ENCODE data around the gene TMPRSS5.
"Not testable (repeated sequence)": the region's sequence is repeated elsewhere in the genome, so short reads cannot be mapped to it uniquely, and the experiment has no call there.

Gene TMPRSS5

DNA sequence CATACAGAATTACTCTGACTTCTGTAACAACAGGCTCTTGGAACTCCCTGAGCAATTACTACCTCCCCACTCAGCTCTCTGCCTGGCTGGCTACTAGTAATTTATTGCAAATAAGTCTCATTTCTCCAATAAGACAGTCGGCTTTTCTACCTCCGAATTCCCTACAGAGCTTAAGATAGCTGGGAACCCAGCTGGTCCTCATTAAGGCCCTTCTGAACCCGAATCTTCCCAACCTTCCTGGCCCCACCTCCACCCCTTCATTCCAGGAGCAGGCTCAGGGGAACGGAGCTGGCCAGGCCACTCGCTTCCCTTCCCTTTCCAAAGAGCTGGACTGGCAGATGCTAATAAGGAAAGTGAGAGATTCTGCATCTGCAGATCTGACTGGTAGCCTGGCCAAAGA, 21.6 kb downstream of the TMPRSS5 start:
- Histone ChIP-seq H3K4me3 (ENCODE audit: low read depth in 1 of 2, low read length in 2 of 2) (no peak overlapping the region), H3K27me3 (ENCODE audit: control insufficient read depth in 1 of 2, insufficient read depth in 2 of 2, low read length in 2 of 2) (no peaks in the 10 kb centered on the region), H3K36me3 (ENCODE audit: control insufficient read depth in 1 of 2, insufficient read depth in 2 of 2, low read length in 2 of 2) (no peaks in the 10 kb centered on the region), H3K9ac (ENCODE audit: low read depth in 1 of 2, low read length in 2 of 2) (no peak overlapping the region), H3K9me3 (ENCODE audit: control insufficient read depth in 1 of 2, low read length in 2 of 2) (no peaks in the 10 kb centered on the region), H3K27ac (ENCODE audit: low read depth, low read length) (no peak overlapping the region), H3K4me1 (ENCODE audit: control insufficient read depth in 1 of 2, insufficient read depth in 2 of 2, low read length in 2 of 2) (peaks cover 11 to 14% of the 10 kb centered on the region in 2 donors)

DNA sequence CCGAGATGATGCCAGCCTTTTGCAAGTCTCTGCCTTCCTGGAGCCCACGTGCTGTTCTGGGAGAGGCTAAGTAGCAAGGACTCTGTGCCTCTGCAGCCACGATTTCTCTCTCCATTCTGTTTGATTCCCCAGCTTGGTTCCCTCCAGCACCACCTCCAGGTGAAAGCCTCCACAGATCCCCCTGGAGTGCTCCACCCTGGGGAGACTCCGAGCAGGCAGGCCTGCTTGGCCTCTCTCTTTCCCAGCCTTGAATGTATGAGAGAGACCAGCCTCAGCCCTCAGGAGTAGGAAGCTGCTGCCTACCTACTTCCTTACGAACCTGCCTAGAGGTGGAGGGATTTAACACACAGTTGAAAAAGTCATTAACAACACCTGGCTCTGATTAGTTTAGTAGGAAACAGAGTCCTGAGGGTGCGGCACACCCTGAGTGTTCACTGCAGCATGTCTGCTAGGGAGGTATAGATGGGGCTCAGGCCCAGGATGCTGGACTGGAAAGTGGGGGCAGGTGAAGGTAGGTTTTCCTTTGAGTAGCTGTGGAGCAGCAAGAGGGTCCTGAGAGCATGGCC, 22.5 kb downstream of the TMPRSS5 start:
- H3K36me3 ChIP-seq (ENCODE audit: control insufficient read depth in 1 of 2, insufficient read depth in 2 of 2, low read length in 2 of 2): no peaks in the 10 kb centered on the region
- H3K9me3 ChIP-seq (ENCODE audit: control insufficient read depth in 1 of 2, low read length in 2 of 2): no peaks in the 10 kb centered on the region
- no peak overlapping the region for H3K9ac ChIP-seq (ENCODE audit: low read depth in 1 of 2, low read length in 2 of 2)
- H3K27me3 ChIP-seq (ENCODE audit: control insufficient read depth in 1 of 2, insufficient read depth in 2 of 2, low read length in 2 of 2): no peaks in the 10 kb centered on the region
- H3K4me3 ChIP-seq (ENCODE audit: low read depth in 1 of 2, low read length in 2 of 2): no peak overlapping the region
- H3K4me1 ChIP-seq (ENCODE audit: control insufficient read depth in 1 of 2, insufficient read depth in 2 of 2, low read length in 2 of 2): peaks cover 11 to 14% of the 10 kb centered on the region in 2 donors
- H3K27ac ChIP-seq (ENCODE audit: low read depth, low read length): no peak overlapping the region

- H3K27me3 ChIP-seq (ENCODE audit: control insufficient read depth in 1 of 2, insufficient read depth in 2 of 2, low read length in 2 of 2): no peaks in the 10 kb centered on the region
- H3K9me3 ChIP-seq (ENCODE audit: control insufficient read depth in 1 of 2, low read length in 2 of 2): no peaks in the 10 kb centered on the region
- no peak overlapping the region for H3K4me3 ChIP-seq (ENCODE audit: low read depth in 1 of 2, low read length in 2 of 2)
- H3K4me1 ChIP-seq (ENCODE audit: control insufficient read depth in 1 of 2, insufficient read depth in 2 of 2, low read length in 2 of 2): peaks cover 11 to 14% of the 10 kb centered on the region in 2 donors
- H3K9ac ChIP-seq (ENCODE audit: low read depth in 1 of 2, low read length in 2 of 2): no peak overlapping the region
- no peak overlapping the region for H3K27ac ChIP-seq (ENCODE audit: low read depth, low read length)
- H3K36me3 ChIP-seq (ENCODE audit: control insufficient read depth in 1 of 2, insufficient read depth in 2 of 2, low read length in 2 of 2): no peaks in the 10 kb centered on the region
Measured at GRCh38 chr11:113681711-113682413, 24.2 kb downstream of the TMPRSS5 start.

- H3K9ac ChIP-seq (ENCODE audit: low read depth in 1 of 2, low read length in 2 of 2): no peak overlapping the region
- no peak overlapping the region for H3K4me3 ChIP-seq (ENCODE audit: low read depth in 1 of 2, low read length in 2 of 2)
- no peak overlapping the region for H3K27ac ChIP-seq (ENCODE audit: low read depth, low read length)
- no peaks in the 10 kb centered on the region for H3K36me3 ChIP-seq (ENCODE audit: control insufficient read depth in 1 of 2, insufficient read depth in 2 of 2, low read length in 2 of 2)
- H3K4me1 ChIP-seq (ENCODE audit: control insufficient read depth in 1 of 2, insufficient read depth in 2 of 2, low read length in 2 of 2): peaks cover 11 to 14% of the 10 kb centered on the region in 2 donors
- no peaks in the 10 kb centered on the region for H3K9me3 ChIP-seq (ENCODE audit: control insufficient read depth in 1 of 2, low read length in 2 of 2)
- H3K27me3 ChIP-seq (ENCODE audit: control insufficient read depth in 1 of 2, insufficient read depth in 2 of 2, low read length in 2 of 2): no peaks in the 10 kb centered on the region
Measured at GRCh38 chr11:113681282-113681681, 24.8 kb downstream of the TMPRSS5 start.

- H3K9ac ChIP-seq (ENCODE audit: low read depth in 1 of 2, low read length in 2 of 2): no peak overlapping the region
- H3K36me3 ChIP-seq (ENCODE audit: control insufficient read depth in 1 of 2, insufficient read depth in 2 of 2, low read length in 2 of 2): no peaks in the 10 kb centered on the region
- H3K4me3 ChIP-seq (ENCODE audit: low read depth in 1 of 2, low read length in 2 of 2): no peak overlapping the region
- no peaks in the 10 kb centered on the region for H3K9me3 ChIP-seq (ENCODE audit: control insufficient read depth in 1 of 2, low read length in 2 of 2)
- no peaks in the 10 kb centered on the region for H3K27me3 ChIP-seq (ENCODE audit: control insufficient read depth in 1 of 2, insufficient read depth in 2 of 2, low read length in 2 of 2)
- H3K27ac ChIP-seq (ENCODE audit: low read depth, low read length): no peak overlapping the region
- peaks cover under 1 to 5% of the 10 kb centered on the region in 2 donors for H3K4me1 ChIP-seq (ENCODE audit: control insufficient read depth in 1 of 2, insufficient read depth in 2 of 2, low read length in 2 of 2)
Measured at GRCh38 chr11:113677685-113678084, 28.4 kb downstream of the TMPRSS5 start.

DNA sequence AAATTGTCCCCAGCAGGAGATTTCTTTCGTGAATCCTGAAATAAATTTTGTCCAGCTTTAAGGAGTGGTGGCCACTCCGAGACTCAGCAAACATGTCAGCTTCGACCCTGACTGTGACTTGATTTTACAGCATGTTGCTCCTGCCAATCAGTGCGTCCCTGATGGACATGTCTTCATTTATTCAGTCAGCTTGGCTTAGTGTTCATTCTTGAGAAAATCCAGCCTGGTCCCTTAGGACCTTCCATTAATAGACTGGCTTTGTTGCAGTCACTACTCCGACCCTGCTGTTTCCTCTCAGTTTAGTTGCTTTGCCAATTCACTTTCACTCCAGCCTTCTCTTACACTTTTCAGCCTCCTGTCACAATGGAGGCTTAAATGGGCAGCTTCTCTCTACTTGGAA, 30.5 kb downstream of the TMPRSS5 start:
- no peaks in the 10 kb centered on the region for H3K36me3 ChIP-seq (ENCODE audit: control insufficient read depth in 1 of 2, insufficient read depth in 2 of 2, low read length in 2 of 2)

DNA sequence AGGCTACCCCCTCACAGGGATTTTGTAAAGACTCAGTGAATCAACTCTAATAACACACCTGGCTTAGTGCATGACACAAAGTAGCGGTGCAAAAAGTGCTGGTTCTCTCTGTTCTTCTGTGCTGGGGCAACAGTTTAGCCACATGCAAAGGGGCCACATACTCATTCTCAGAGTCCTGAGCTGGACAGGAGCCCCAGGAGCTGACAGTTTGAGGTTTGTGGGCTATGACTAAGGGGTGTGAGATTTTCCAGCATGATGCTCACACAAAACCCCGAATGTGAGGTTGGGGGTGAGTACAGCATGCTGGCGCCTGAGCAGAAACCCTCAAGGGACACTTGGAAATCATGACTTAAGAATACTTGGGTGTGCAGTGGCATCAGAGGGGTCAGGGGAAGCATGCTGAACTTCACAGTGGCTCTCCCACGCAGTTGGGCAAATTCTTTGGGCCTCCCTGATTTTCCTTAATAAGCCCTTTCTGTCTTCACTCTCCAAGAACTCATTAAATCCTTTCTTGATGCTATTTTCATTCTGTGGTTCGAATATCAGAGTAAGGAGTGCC, 31.0 kb downstream of the TMPRSS5 start:
- H3K4me3 ChIP-seq (ENCODE audit: low read depth in 1 of 2, low read length in 2 of 2): no peak overlapping the region
- no peak overlapping the region for H3K27ac ChIP-seq (ENCODE audit: low read depth, low read length)
- no peaks in the 10 kb centered on the region for H3K27me3 ChIP-seq (ENCODE audit: control insufficient read depth in 1 of 2, insufficient read depth in 2 of 2, low read length in 2 of 2)
- H3K9me3 ChIP-seq (ENCODE audit: control insufficient read depth in 1 of 2, low read length in 2 of 2): no peaks in the 10 kb centered on the region
- no peaks in the 10 kb centered on the region for H3K4me1 ChIP-seq (ENCODE audit: control insufficient read depth in 1 of 2, insufficient read depth in 2 of 2, low read length in 2 of 2)
- H3K9ac ChIP-seq (ENCODE audit: low read depth in 1 of 2, low read length in 2 of 2): no peak overlapping the region
- H3K36me3 ChIP-seq (ENCODE audit: control insufficient read depth in 1 of 2, insufficient read depth in 2 of 2, low read length in 2 of 2): no peaks in the 10 kb centered on the region

More for the DNA sequence above, 30.5 kb downstream of the TMPRSS5 start:
- Histone ChIP-seq H3K4me3 (ENCODE audit: low read depth in 1 of 2, low read length in 2 of 2) (no peak overlapping the region), H3K27me3 (ENCODE audit: control insufficient read depth in 1 of 2, insufficient read depth in 2 of 2, low read length in 2 of 2) (no peaks in the 10 kb centered on the region), H3K4me1 (ENCODE audit: control insufficient read depth in 1 of 2, insufficient read depth in 2 of 2, low read length in 2 of 2) (no peaks in the 10 kb centered on the region), H3K27ac (ENCODE audit: low read depth, low read length) (no peak overlapping the region), H3K9me3 (ENCODE audit: control insufficient read depth in 1 of 2, low read length in 2 of 2) (no peaks in the 10 kb centered on the region), H3K9ac (ENCODE audit: low read depth in 1 of 2, low read length in 2 of 2) (no peak overlapping the region)

DNA sequence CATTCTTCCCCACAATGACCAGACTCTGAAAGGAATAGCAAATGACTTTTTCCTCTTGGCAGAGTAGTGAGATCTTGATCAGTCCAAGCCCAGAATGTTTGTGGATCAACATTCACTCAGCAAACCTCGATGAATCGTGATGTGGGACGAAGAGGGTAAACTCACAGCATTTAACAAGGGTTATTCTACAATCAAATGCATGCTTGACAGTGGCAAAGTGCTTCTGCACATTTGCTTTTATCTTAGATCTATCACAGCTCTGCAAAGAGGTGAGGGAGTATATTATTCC, 31.8 kb downstream of the TMPRSS5 start:
- Histone ChIP-seq H3K4me1 (ENCODE audit: control insufficient read depth in 1 of 2, insufficient read depth in 2 of 2, low read length in 2 of 2) (no peaks in the 10 kb centered on the region), H3K9ac (ENCODE audit: low read depth in 1 of 2, low read length in 2 of 2) (no peak overlapping the region), H3K9me3 (ENCODE audit: control insufficient read depth in 1 of 2, low read length in 2 of 2) (no peaks in the 10 kb centered on the region), H3K36me3 (ENCODE audit: control insufficient read depth in 1 of 2, insufficient read depth in 2 of 2, low read length in 2 of 2) (no peaks in the 10 kb centered on the region), H3K27ac (ENCODE audit: low read depth, low read length) (no peak overlapping the region), H3K27me3 (ENCODE audit: control insufficient read depth in 1 of 2, insufficient read depth in 2 of 2, low read length in 2 of 2) (no peaks in the 10 kb centered on the region), H3K4me3 (ENCODE audit: low read depth in 1 of 2, low read length in 2 of 2) (no peak overlapping the region)

GRCh38 chr11:113673550-113674396, 32.3 kb downstream of the TMPRSS5 start:
- H3K4me1 ChIP-seq (ENCODE audit: control insufficient read depth in 1 of 2, insufficient read depth in 2 of 2, low read length in 2 of 2): no peaks in the 10 kb centered on the region
- no peak overlapping the region for H3K27ac ChIP-seq (ENCODE audit: low read depth, low read length)
- no peak overlapping the region for H3K9ac ChIP-seq (ENCODE audit: low read depth in 1 of 2, low read length in 2 of 2)
- H3K27me3 ChIP-seq (ENCODE audit: control insufficient read depth in 1 of 2, insufficient read depth in 2 of 2, low read length in 2 of 2): no peaks in the 10 kb centered on the region
- H3K4me3 ChIP-seq (ENCODE audit: low read depth in 1 of 2, low read length in 2 of 2): no peak overlapping the region
- no peaks in the 10 kb centered on the region for H3K9me3 ChIP-seq (ENCODE audit: control insufficient read depth in 1 of 2, low read length in 2 of 2)
- no peaks in the 10 kb centered on the region for H3K36me3 ChIP-seq (ENCODE audit: control insufficient read depth in 1 of 2, insufficient read depth in 2 of 2, low read length in 2 of 2)

DNA sequence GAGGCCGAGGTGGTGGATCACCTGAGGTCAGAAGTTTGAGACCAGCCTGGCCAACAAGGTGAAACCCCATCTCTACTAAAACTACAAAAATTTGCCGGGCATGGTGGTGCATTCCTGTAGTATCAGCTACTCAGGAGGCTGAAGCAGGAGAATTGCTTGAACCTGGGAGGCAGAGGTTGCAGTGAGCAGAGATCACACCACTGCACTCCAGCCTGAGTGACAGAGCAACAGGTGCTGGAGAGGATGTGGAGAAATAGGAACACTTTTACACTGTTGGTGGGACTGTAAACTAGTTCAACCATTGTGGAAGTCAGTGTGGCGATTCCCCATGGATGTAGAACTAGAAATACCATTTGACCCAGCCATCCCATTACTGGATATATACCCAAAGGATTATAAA, 34.2 kb downstream of the TMPRSS5 start:
- not testable (repeated sequence) for H3K9me3 ChIP-seq (ENCODE audit: control insufficient read depth in 1 of 2, low read length in 2 of 2); H3K36me3 ChIP-seq (ENCODE audit: control insufficient read depth in 1 of 2, insufficient read depth in 2 of 2, low read length in 2 of 2); H3K4me1 ChIP-seq (ENCODE audit: control insufficient read depth in 1 of 2, insufficient read depth in 2 of 2, low read length in 2 of 2); H3K9ac ChIP-seq (ENCODE audit: low read depth in 1 of 2, low read length in 2 of 2); H3K27ac ChIP-seq (ENCODE audit: low read depth, low read length); H3K4me3 ChIP-seq (ENCODE audit: low read depth in 1 of 2, low read length in 2 of 2); H3K27me3 ChIP-seq (ENCODE audit: control insufficient read depth in 1 of 2, insufficient read depth in 2 of 2, low read length in 2 of 2)
